A673 (cell line): Measurements from ENCODE around the gene KIF23.

Experiments
- EZH2 ChIP-seq: fragments of 200-600 bp; sonication (generic); IDR thresholded peaks from 2 replicates; pipeline ENCODE4 v1.6.1; 2017; ENCODE audit warnings: borderline replicate concordance, low read depth, mild to moderate bottlenecking, mixed read lengths, antibody characterized with exemption, low read length; ENCODE audit not compliant: poor library complexity, severe bottlenecking
- TF ChIP-seq, protein P1 (sequence below): fragments of 300-800, 200-600 bp; sonication (generic); conservative IDR thresholded peaks from 2 replicates; pipeline ENCODE4 v1.5.1; 2017; ENCODE audit warnings: low read depth, mild to moderate bottlenecking, antibody characterized with exemption, low read length, moderate library complexity, mixed read lengths

DNA sequence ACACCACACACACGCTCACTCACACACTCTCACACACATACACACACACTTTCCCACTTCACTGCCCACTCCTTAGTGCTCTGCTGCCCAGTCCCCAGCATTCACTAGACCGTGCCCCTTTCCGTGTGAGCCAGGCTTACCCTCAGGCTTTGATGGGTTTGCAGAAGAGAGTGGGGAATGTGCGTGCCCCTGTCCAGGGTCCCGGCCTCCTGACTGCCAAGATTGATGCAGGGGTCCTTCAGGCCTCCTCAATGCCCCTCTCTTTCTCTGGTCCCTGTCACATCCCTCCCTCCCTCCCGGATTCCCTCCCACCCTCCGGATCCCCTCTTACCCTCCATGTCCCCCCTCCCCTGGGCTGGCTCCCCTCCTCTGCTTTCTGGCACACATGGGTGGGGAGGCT lies 27.9 kb upstream of the KIF23 start:
- TF ChIP-seq, protein P1, sequence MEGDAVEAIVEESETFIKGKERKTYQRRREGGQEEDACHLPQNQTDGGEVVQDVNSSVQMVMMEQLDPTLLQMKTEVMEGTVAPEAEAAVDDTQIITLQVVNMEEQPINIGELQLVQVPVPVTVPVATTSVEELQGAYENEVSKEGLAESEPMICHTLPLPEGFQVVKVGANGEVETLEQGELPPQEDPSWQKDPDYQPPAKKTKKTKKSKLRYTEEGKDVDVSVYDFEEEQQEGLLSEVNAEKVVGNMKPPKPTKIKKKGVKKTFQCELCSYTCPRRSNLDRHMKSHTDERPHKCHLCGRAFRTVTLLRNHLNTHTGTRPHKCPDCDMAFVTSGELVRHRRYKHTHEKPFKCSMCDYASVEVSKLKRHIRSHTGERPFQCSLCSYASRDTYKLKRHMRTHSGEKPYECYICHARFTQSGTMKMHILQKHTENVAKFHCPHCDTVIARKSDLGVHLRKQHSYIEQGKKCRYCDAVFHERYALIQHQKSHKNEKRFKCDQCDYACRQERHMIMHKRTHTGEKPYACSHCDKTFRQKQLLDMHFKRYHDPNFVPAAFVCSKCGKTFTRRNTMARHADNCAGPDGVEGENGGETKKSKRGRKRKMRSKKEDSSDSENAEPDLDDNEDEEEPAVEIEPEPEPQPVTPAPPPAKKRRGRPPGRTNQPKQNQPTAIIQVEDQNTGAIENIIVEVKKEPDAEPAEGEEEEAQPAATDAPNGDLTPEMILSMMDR: no peak
- no peak for TF ChIP-seq EZH2
